Panc1 (cell line): ENCODE data around the gene GALNT13. TPM values are rescaled to one million over a fixed set of nuclear protein-coding genes. Genes with fewer than 3 reads are reported as not detected.

Experiments
- ATAC-seq: fragments of 200-7000 bp; cut with Tn5 transposase; 2 replicates; pipeline ENCODE4 v1.9.1; 2020; ENCODE audit warnings: mild to moderate bottlenecking, moderate library complexity
- BruUV-seq: library from RNA; stranded (reverse); fragments of 400-500 nt; replicated peaks from 2 replicates; lab custom pipeline; 2021; lab: Mats Ljungman, UMichigan
- CTCF ChIA-PET: fragments of 300-600 bp; sonication (Branson Sonifier 250); formaldehyde crosslinking; loops from one replicate; lab custom pipeline; 2022; ENCODE audit warnings: antibody characterized with exemption; lab: Charles Lee
- POLR2A ChIA-PET: fragments of 300-600 bp; sonication (Branson Sonifier 250); formaldehyde crosslinking; loops from one replicate; lab custom pipeline; 2022; ENCODE audit warnings: antibody characterized with exemption; lab: Charles Lee
- DNase-seq: peaks from one replicate; pipeline ENCODE4 v3.0.0-alpha.2; 2010; ENCODE audit warnings: low read depth, low spot score
- H3K27ac ChIP-seq: 2 replicates; pipeline ENCODE4 v1.5.1; 2011; ENCODE audit warnings: mild to moderate bottlenecking, low read length, inconsistent platforms
- H3K27me3 ChIP-seq: fragments of 200-500 bp; sonication (Bioruptor generic); 2 replicates; pipeline ENCODE4 v1.6.0; 2014; ENCODE audit warnings: low read length, inconsistent platforms; ENCODE audit not compliant: control insufficient read depth, insufficient read depth
- H3K36me3 ChIP-seq: fragments of 200-500 bp; sonication (Bioruptor generic); 2 replicates; pipeline ENCODE4 v1.5.1; 2014; ENCODE audit warnings: inconsistent platforms, mild to moderate bottlenecking, low read length, moderate library complexity; ENCODE audit not compliant: control insufficient read depth, insufficient read depth
- H3K4me1 ChIP-seq: 2 replicates; pipeline ENCODE4 v1.5.1; 2011; ENCODE audit warnings: inconsistent platforms, mild to moderate bottlenecking, low read length, moderate library complexity; ENCODE audit not compliant: control insufficient read depth, insufficient read depth
- H3K4me3 ChIP-seq, 2 experiments: 2 replicates each; pipeline ENCODE4 v1.5.1; 2011 to 2012; ENCODE audit warnings: low read depth in 2 of 2, low read length in 2 of 2, mild to moderate bottlenecking in 2 of 2, inconsistent platforms in 1 of 2, moderate library complexity in 1 of 2
- H3K9me3 ChIP-seq: fragments of 200-500 bp; sonication (Bioruptor generic); 2 replicates; pipeline ENCODE4 v1.5.1; 2014; ENCODE audit warnings: low read depth, mild to moderate bottlenecking, inconsistent platforms, low read length, moderate library complexity; ENCODE audit not compliant: control insufficient read depth, insufficient read depth
- CTCF ChIP-seq: fragments of 450-650 bp; IDR thresholded peaks from 2 replicates; pipeline ENCODE4 v1.5.1; 2017; ENCODE audit warnings: mild to moderate bottlenecking
- POLR2AphosphoS5 ChIP-seq: IDR thresholded peaks from 2 replicates; pipeline ENCODE4 v1.6.1; 2012; ENCODE audit warnings: mild to moderate bottlenecking, low read depth, low read length, moderate library complexity
- REST ChIP-seq, 2 experiments: IDR thresholded peaks; 2 replicates each; pipeline ENCODE4 v1.6.1; 2011 to 2012; ENCODE audit warnings: low read depth in 2 of 2, control low read depth in 1 of 2, low read length in 1 of 2, mild to moderate bottlenecking in 1 of 2, moderate library complexity in 1 of 2; ENCODE audit not compliant: insufficient read depth in 1 of 2
- SIN3A ChIP-seq: IDR thresholded peaks from 2 replicates; pipeline ENCODE4 v1.6.1; 2012; ENCODE audit warnings: low read depth, mild to moderate bottlenecking, low read length, moderate library complexity, borderline replicate concordance; ENCODE audit not compliant: insufficient read depth
- TCF7L2 ChIP-seq: IDR thresholded peaks from 2 replicates; pipeline ENCODE4 v1.6.1; 2011; ENCODE audit warnings: mild to moderate bottlenecking, low read depth, low read length, inconsistent platforms
- in situ Hi-C: cut with HindIII; loops from 2 replicates; pipeline ENCODE4 v1.10.0; 2016; ENCODE audit warnings: low sequenced_read_pairs, low pct_unique_long_range_greater_than_20kb
- intact Hi-C: fragments of 100-400 bp; cut with micrococcal nuclease; formaldehyde crosslinking; loops from one replicate; pipeline ENCODE4 v1.10.0; 2022; ENCODE audit not compliant: unreplicated experiment
- total RNA-seq: library from RNA; stranded (reverse); gene quantifications from one replicate; pipeline ENCODE4 v1.2.1, GENCODE V29; 2021; ENCODE audit not compliant: unreplicated experiment

The GALNT13 gene
- total RNA-seq, 1 experiment from 2014 or later, result not detected

- BruUV-seq, result no TSS peak
- TF ChIP-seq CTCF (no peak), TCF7L2 (no peak), REST (IDR thresholded peaks at IDR 0.05; ENCODE audit: insufficient read depth in 1 of 2, low read depth in 2 of 2, low read length in 1 of 2) (no peak), SIN3A (no peak), POLR2AphosphoS5 (no peak)
- Histone ChIP-seq H3K4me1 (no peaks in the 10 kb centered on the region), H3K9me3 (no peaks in the 10 kb centered on the region), H3K27ac (no peak overlapping the region), H3K36me3 (no peaks in the 10 kb centered on the region), H3K27me3 (no peaks in the 10 kb centered on the region), H3K4me3 (no peak overlapping the region)
- DNase-seq (no peak), ATAC-seq (no peak)
- intact Hi-C loops (no loop called here), in situ Hi-C loops (no loop called here)
- CTCF ChIA-PET, result no interaction called here
- POLR2A ChIA-PET, result no interaction called here
Measured at GRCh38 chr2:154228566-154229280, 357.0 kb downstream of the GALNT13 start.

GRCh38 chr2:154229966-154230365 is 358.2 kb downstream of the GALNT13 start:
- CTCF ChIA-PET, result no interaction called here
- in situ Hi-C loops, result no loop called here
- intact Hi-C loops, result no loop called here
- Histone ChIP-seq H3K4me1 (no peaks in the 10 kb centered on the region), H3K36me3 (no peaks in the 10 kb centered on the region), H3K27ac (no peak overlapping the region), H3K4me3 (no peak overlapping the region), H3K27me3 (no peaks in the 10 kb centered on the region), H3K9me3 (no peaks in the 10 kb centered on the region)
- ATAC-seq (no peak), DNase-seq (no peak)
- POLR2A ChIA-PET, result no interaction called here
- no TSS peak for BruUV-seq
- TF ChIP-seq POLR2AphosphoS5 (no peak), REST (IDR thresholded peaks at IDR 0.05; ENCODE audit: insufficient read depth in 1 of 2, low read depth in 2 of 2, low read length in 1 of 2) (no peak), TCF7L2 (no peak), SIN3A (no peak), CTCF (no peak)
